HepG2 (cell line): Measurements from ENCODE around the gene BCKDHA. TPM values are rescaled to one million over a fixed set of nuclear protein-coding genes. Genes with fewer than 3 reads are reported as not detected.

Source experiments
- ATAC-seq: fragments of 200-7000 bp; cut with Tn5 transposase; 3 replicates; pipeline ENCODE4 v1.9.1; 2020; ENCODE audit warnings: mild to moderate bottlenecking, moderate library complexity
- BruUV-seq: library from RNA; stranded (reverse); fragments of 400-500 nt; replicated peaks from 2 replicates; lab custom pipeline; 2021; lab: Mats Ljungman, UMichigan
- CTCF ChIA-PET: fragments of 300-600 bp; formaldehyde crosslinking; extraction: SDS; loops from one replicate; lab custom pipeline; 2021; ENCODE audit warnings: low total read pairs, inconsistent platforms, low intra/inter-chr PET ratio; lab: Yijun Ruan, JAX
- POLR2A ChIA-PET: fragments of 350-600 bp; sonication (Branson Sonifier 250); formaldehyde crosslinking; loops from one replicate; lab custom pipeline; 2020; ENCODE audit warnings: antibody characterized with exemption, inconsistent platforms; lab: Yijun Ruan, JAX
- DNase-seq: peaks from one replicate; pipeline ENCODE4 v3.0.0-alpha.2; 2015; ENCODE audit warnings: low spot score
- FAIRE-seq: peaks from 3 replicates; lab custom pipeline; 2011; peaks lifted over from hg19 to GRCh38; lab: Jason Lieb, UNC
- H2AFZ ChIP-seq: one replicate; pipeline ENCODE4 v1.6.1; 2011; ENCODE audit warnings: low read length, inconsistent platforms
- H3K27ac ChIP-seq: fragments of 300-600 bp; 3 replicates; pipeline ENCODE4 v1.8.0; 2011; ENCODE audit warnings: mixed run types, mild to moderate bottlenecking, mixed read lengths, low read length, inconsistent platforms; ENCODE audit not compliant: insufficient read depth; ENCODE audit errors: extremely low read length
- H3K27me3 ChIP-seq, 2 experiments: fragments of 200-600 bp in 1 of 2; 2 replicates in 1 of 2; 3 replicates in 1 of 2; pipeline versions ENCODE4 v1.6.0 to v1.8.0; 2011; ENCODE audit warnings: low read length in 2 of 2, mild to moderate bottlenecking in 2 of 2, moderate library complexity in 2 of 2, inconsistent platforms in 1 of 2; ENCODE audit not compliant: insufficient read depth in 2 of 2, control insufficient read depth in 1 of 2
- H3K36me3 ChIP-seq, 2 experiments: fragments of 200-600 bp in 1 of 2; replicated peaks in 1 of 2; 2 replicates in 1 of 2; 3 replicates in 1 of 2; pipeline versions ENCODE4 v1.5.1 to v1.8.0; 2011; ENCODE audit warnings: low read length in 2 of 2, inconsistent platforms in 1 of 2; ENCODE audit not compliant: insufficient read depth in 2 of 2, control insufficient read depth in 1 of 2
- H3K4me1 ChIP-seq: 2 replicates; pipeline ENCODE4 v1.5.1; 2012; ENCODE audit warnings: low read length, inconsistent platforms; ENCODE audit not compliant: insufficient read depth
- H3K4me2 ChIP-seq: 2 replicates; pipeline ENCODE4 v1.6.0; 2011; ENCODE audit warnings: low read depth, low read length, inconsistent platforms
- H3K4me3 ChIP-seq, 3 experiments: fragments of 200-600 bp in 1 of 3; sonication (generic), shearing (Covaris generic) in 1 of 3; replicated peaks in 1 of 3; 2 replicates each; pipeline ENCODE4 v1.5.1; 2011 to 2016; ENCODE audit warnings: low read length in 3 of 3, inconsistent platforms in 2 of 3, low read depth in 2 of 3, mild to moderate bottlenecking in 2 of 3, control low read depth in 1 of 3, mixed read lengths in 1 of 3; ENCODE audit not compliant: insufficient read depth in 1 of 3
- H3K79me2 ChIP-seq: one replicate; pipeline ENCODE4 v1.6.1; 2011; ENCODE audit warnings: low read length, inconsistent platforms; ENCODE audit not compliant: insufficient read depth
- H3K9ac ChIP-seq: 2 replicates; pipeline ENCODE4 v1.6.0; 2011; ENCODE audit warnings: mild to moderate bottlenecking, low read depth, low read length, inconsistent platforms; ENCODE audit not compliant: insufficient read depth
- H3K9me3 ChIP-seq: 2 replicates; pipeline ENCODE4 v1.5.1; 2012; ENCODE audit warnings: mild to moderate bottlenecking, low read length
- H4K20me1 ChIP-seq: 2 replicates; pipeline ENCODE4 v1.6.0; 2011; ENCODE audit warnings: inconsistent platforms, mild to moderate bottlenecking, low read length, moderate library complexity; ENCODE audit not compliant: insufficient read depth
- CHD4 ChIP-seq: fragments of 200-600 bp; sonication (generic); IDR thresholded peaks from 2 replicates; pipeline ENCODE4 v1.7.0; 2017; ENCODE audit warnings: mild to moderate bottlenecking, low read length, borderline replicate concordance
- FOXM1 ChIP-seq: sonication (generic); formaldehyde crosslinking; IDR thresholded peaks from 2 replicates; pipeline ENCODE4 v1.5.0; 2020; ENCODE audit warnings: missing genetic modification reagents
- HNF4G ChIP-seq, 2 experiments: sonication (generic) in 1 of 2; formaldehyde crosslinking in 1 of 2; IDR thresholded peaks; 2 replicates each; pipeline versions ENCODE4 v1.4.0 to v1.6.1; 2011 to 2020; ENCODE audit warnings: borderline replicate concordance in 2 of 2, low read depth in 2 of 2, mild to moderate bottlenecking in 2 of 2, low read length in 1 of 2, missing genetic modification reagents in 1 of 2, moderate library complexity in 1 of 2
- HOXA3 ChIP-seq: sonication (generic); formaldehyde crosslinking; IDR thresholded peaks from 2 replicates; pipeline ENCODE4 v1.5.0; 2020; ENCODE audit warnings: missing genetic modification reagents
- PHB2 ChIP-seq: fragments of 450-650 bp; IDR thresholded peaks from 2 replicates; pipeline ENCODE4 v1.6.1; 2018; ENCODE audit not compliant: partially characterized antibody
- RBFOX2 ChIP-seq: fragments of 200-400 bp; formaldehyde crosslinking; IDR thresholded peaks from 2 replicates; pipeline ENCODE4 v1.6.1; 2017; ENCODE audit warnings: low read depth, mild to moderate bottlenecking, low read length
- RFX1 ChIP-seq: fragments of 450-650 bp; IDR thresholded peaks from 2 replicates; pipeline ENCODE4 v1.6.1; 2017
- RORA ChIP-seq: sonication (generic); formaldehyde crosslinking; IDR thresholded peaks from 2 replicates; pipeline ENCODE4 v1.5.0; 2020; ENCODE audit warnings: mild to moderate bottlenecking, missing genetic modification reagents, moderate library complexity
- SMAD1 ChIP-seq: sonication (generic); formaldehyde crosslinking; IDR thresholded peaks from 2 replicates; pipeline ENCODE4 v1.4.0; 2020; ENCODE audit warnings: missing genetic modification reagents, low read depth, mild to moderate bottlenecking, borderline replicate concordance
- ZNF138 ChIP-seq: sonication (generic); formaldehyde crosslinking; IDR thresholded peaks from 2 replicates; pipeline ENCODE4 v1.5.0; 2020; ENCODE audit warnings: mild to moderate bottlenecking, low read depth, missing genetic modification reagents
- ZNF317 ChIP-seq: sonication (generic); formaldehyde crosslinking; IDR thresholded peaks from 2 replicates; pipeline ENCODE4 v1.5.0; 2020; ENCODE audit warnings: mild to moderate bottlenecking, missing genetic modification reagents
- ZNF382 ChIP-seq: sonication (generic); formaldehyde crosslinking; IDR thresholded peaks from 2 replicates; pipeline ENCODE4 v1.5.0; 2020; ENCODE audit warnings: missing genetic modification reagents, mild to moderate bottlenecking, borderline replicate concordance
- ZNF672 ChIP-seq: sonication (generic); formaldehyde crosslinking; IDR thresholded peaks from 2 replicates; pipeline ENCODE4 v1.8.1; 2022; ENCODE audit warnings: missing genetic modification reagents
- WGBS: methylation state at CpG from one replicate; pipeline ENCODE4 v1.1.6; 2017; ENCODE audit warnings: low lambda C conversion rate; 5-methylcytosine and 5-hydroxymethylcytosine counted together
- in situ Hi-C: cut with HindIII; loops from 2 replicates; pipeline ENCODE4 v1.10.0; 2017; ENCODE audit warnings: low pct_unique_long_range_greater_than_20kb; ENCODE audit not compliant: extremely low pct_ligation_motif_present
- intact Hi-C: fragments of 100-400 bp; cut with micrococcal nuclease; formaldehyde crosslinking; loops from one replicate; pipeline ENCODE4 v1.10.0; 2022; ENCODE audit not compliant: unreplicated experiment
- polyA plus RNA-seq, 8 experiments: library from polyadenylated mRNA; depleted of rRNA in 3 of 8; stranded (reverse) in 7 of 8; unstranded in 1 of 8; fragments of >200 nt; fragmentation: Illumina TruSeq in 4 of 8; extraction: Trizol in 4 of 8; gene quantifications; 2 replicates each; pipeline versions ENCODE4 v1.2.1 to v1.2.3, GENCODE V29; 2011 to 2016; ENCODE audit warnings: low read depth in 4 of 8, missing spikeins in 1 of 8, mixed read lengths in 1 of 8; ENCODE audit not compliant: insufficient read depth in 1 of 8
- total RNA-seq, 5 experiments: library from RNA; depleted of rRNA; stranded (reverse); fragments of >200 nt; fragmentation: Illumina TruSeq; extraction: Trizol; gene quantifications; 2 replicates each; pipeline ENCODE4 v1.2.3, GENCODE V29; 2016; ENCODE audit warnings: low read depth in 1 of 5
- TF ChIP-seq, protein P1 (sequence below): IDR thresholded peaks from 2 replicates; pipeline ENCODE4 v1.6.1; 2016; ENCODE audit warnings: mild to moderate bottlenecking
- TF ChIP-seq, protein P2 (sequence below): IDR thresholded peaks from 2 replicates; pipeline ENCODE4 v1.6.1; 2016; ENCODE audit warnings: missing compliant biosample characterization, missing genetic modification reagents, borderline replicate concordance
- TF ChIP-seq, protein P3 (sequence below): sonication (generic); formaldehyde crosslinking; IDR thresholded peaks from 2 replicates; pipeline ENCODE4 v1.4.0; 2020; ENCODE audit warnings: missing genetic modification reagents, borderline replicate concordance

The BCKDHA gene
- total and polyA plus RNA-seq, 2 of the 13 experiments (the other 11 are each of a cell fraction or from before 2014, with no cell fraction given), result 11.8 to 31.5 TPM

DNA sequence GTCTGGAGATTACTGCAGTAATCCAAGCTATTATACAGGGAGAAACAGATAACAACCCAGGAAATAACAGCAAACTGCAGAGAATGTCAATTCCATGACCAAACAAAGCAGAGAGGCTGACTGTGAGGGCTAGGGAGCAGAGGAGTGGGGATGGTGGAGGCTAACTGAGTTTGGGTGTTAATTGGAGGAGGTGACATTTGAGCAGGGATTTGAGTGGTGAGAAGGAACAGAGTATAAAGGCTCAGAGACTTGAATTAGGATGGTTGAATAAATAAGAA is 39.0 kb downstream of the BCKDHA start:
- Histone ChIP-seq H4K20me1 (no peaks in the 10 kb centered on the region), H3K36me3 (peaks cover 10 to 24% of the 10 kb centered on the region in 2 experiments; a peak in 4 of 5 replicates), H3K4me3 (no peak overlapping the region), H3K9ac (no peak overlapping the region), H3K4me2 (no peak overlapping the region), H3K79me2 (peaks cover 3% of the 10 kb centered on the region), H3K9me3 (no peaks in the 10 kb centered on the region), H3K27ac (no peak overlapping the region), H2AFZ (no peak overlapping the region), H3K4me1 (peaks cover 40% of the 10 kb centered on the region), H3K27me3 (no peaks in the 10 kb centered on the region)
- DNase-seq (no peak), ATAC-seq (no peak), FAIRE-seq (no peak)
- TF ChIP-seq RORA (no peak), FOXM1 (CRISPR knock-in tag) (no peak), PHB2 (no peak), HOXA3 (CRISPR knock-in tag) (no peak), ZNF138 (CRISPR knock-in tag) (no peak), RFX1 (no peak), CHD4 (no peak)
- TF ChIP-seq, protein P1, sequence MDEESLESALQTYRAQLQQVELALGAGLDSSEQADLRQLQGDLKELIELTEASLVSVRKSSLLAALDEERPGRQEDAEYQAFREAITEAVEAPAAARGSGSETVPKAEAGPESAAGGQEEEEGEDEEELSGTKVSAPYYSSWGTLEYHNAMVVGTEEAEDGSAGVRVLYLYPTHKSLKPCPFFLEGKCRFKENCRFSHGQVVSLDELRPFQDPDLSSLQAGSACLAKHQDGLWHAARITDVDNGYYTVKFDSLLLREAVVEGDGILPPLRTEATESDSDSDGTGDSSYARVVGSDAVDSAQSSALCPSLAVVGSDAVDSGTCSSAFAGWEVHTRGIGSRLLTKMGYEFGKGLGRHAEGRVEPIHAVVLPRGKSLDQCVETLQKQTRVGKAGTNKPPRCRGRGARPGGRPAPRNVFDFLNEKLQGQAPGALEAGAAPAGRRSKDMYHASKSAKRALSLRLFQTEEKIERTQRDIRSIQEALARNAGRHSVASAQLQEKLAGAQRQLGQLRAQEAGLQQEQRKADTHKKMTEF (CRISPR knock-in tag), result no peak
- CTCF ChIA-PET, result no interaction called here
- POLR2A ChIA-PET, result interaction anchor here (4.7 kb wide), 1 partner anchor 9 kb away, joined by 55 read pairs; the partner anchor contains the start of gene B3GNT8
- intact Hi-C loops, result no loop called here
- no TSS peak for BruUV-seq
- in situ Hi-C loops, result no loop called here

DNA sequence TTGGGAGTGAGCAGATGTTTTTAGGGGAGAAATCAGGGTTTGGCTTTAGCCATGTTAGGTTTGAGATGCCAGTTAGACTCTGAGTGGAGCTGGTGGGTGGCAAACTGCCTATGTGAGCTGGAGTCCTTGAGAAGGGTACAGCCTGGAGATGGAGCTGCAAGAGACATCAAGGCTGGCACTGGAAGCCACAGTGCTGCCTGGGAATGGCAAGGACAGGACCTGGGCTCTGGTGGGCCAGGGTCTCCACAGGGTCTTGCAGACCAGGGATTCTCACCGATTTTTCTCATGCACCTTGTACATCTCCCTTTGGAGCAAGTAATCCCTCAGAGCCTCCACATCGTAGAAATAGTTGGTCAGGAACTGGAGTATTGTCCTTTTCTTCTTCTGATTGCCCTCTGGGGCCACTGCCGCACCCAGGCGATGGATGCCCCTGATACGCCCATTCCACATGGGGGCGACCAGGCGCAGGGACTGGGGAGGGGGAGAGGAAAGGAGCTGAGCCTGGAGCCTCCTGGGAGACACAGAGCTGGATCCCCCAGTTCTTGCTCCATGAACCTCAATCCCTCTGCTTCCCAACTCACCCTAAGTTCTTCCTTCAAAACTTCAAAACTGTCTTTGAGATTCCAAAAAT is 40.4 kb downstream of the BCKDHA start:
- H3K9ac ChIP-seq, result no peak overlapping the region
- FAIRE-seq (no peak), DNase-seq (no peak), ATAC-seq (no peak)
- H3K36me3 ChIP-seq, result peaks cover 2 to 10% of the 10 kb centered on the region in 2 experiments; a peak in 3 of 5 replicates
- peaks cover 38% of the 10 kb centered on the region for H3K4me1 ChIP-seq
- no peaks in the 10 kb centered on the region for H4K20me1 ChIP-seq
- BruUV-seq, result no TSS peak
- ChIA-PET POLR2A (interaction anchor here (1.3 to 4.7 kb wide), 2 partner anchors 10 to 74 kb away, joined by 3 to 55 read pairs; partner anchors contain the start of genes B3GNT8 and B9D2), CTCF (no interaction called here)
- no peak overlapping the region for H3K4me3 ChIP-seq
- no peak overlapping the region for H3K27ac ChIP-seq
- no peaks in the 10 kb centered on the region for H3K9me3 ChIP-seq
- H2AFZ ChIP-seq, result no peak overlapping the region
- in situ Hi-C loops (no loop called here), intact Hi-C loops (no loop called here)
- peaks cover 3% of the 10 kb centered on the region for H3K79me2 ChIP-seq
- H3K4me2 ChIP-seq, result no peak overlapping the region
- WGBS, result 98% methylated on average over 5 of the region's 7 CpGs
- H3K27me3 ChIP-seq, result no peaks in the 10 kb centered on the region
- TF ChIP-seq SMAD1 (CRISPR knock-in tag) (no peak), ZNF317 (CRISPR knock-in tag) (peak; percentile 54; the same call in 1 of the 2 replicates), ZNF382 (no peak), ZNF672 (CRISPR knock-in tag) (no peak), HNF4G (IDR thresholded peaks at IDR 0.05; ENCODE audit: borderline replicate concordance, low read depth, low read length) (no peak), HNF4G (CRISPR knock-in tag; IDR thresholded peaks at IDR 0.05; ENCODE audit: borderline replicate concordance, low read depth) (no peak), RBFOX2 (0 out of 2 replicates have a peak, but pooled peaks have one; percentile 18)
- TF ChIP-seq, protein P2, sequence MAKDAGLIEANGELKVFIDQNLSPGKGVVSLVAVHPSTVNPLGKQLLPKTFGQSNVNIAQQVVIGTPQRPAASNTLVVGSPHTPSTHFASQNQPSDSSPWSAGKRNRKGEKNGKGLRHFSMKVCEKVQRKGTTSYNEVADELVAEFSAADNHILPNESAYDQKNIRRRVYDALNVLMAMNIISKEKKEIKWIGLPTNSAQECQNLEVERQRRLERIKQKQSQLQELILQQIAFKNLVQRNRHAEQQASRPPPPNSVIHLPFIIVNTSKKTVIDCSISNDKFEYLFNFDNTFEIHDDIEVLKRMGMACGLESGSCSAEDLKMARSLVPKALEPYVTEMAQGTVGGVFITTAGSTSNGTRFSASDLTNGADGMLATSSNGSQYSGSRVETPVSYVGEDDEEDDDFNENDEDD (CRISPR knock-in tag), result no peak
- TF ChIP-seq, protein P3, sequence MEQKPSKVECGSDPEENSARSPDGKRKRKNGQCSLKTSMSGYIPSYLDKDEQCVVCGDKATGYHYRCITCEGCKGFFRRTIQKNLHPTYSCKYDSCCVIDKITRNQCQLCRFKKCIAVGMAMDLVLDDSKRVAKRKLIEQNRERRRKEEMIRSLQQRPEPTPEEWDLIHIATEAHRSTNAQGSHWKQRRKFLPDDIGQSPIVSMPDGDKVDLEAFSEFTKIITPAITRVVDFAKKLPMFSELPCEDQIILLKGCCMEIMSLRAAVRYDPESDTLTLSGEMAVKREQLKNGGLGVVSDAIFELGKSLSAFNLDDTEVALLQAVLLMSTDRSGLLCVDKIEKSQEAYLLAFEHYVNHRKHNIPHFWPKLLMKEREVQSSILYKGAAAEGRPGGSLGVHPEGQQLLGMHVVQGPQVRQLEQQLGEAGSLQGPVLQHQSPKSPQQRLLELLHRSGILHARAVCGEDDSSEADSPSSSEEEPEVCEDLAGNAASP (CRISPR knock-in tag), result no peak
